UCSD-AML1 (cell line): ENCODE results near the gene DPYSL3.
"Not testable (repeated sequence)": the region's sequence is repeated elsewhere in the genome, so short reads cannot be mapped to it uniquely, and the experiment has no call there.

Source experiments
- DNase-seq: peaks from one replicate; lab custom pipeline; 2025; ENCODE audit not compliant: unreplicated experiment; lab: John Stamatoyannopoulos, UW

Gene DPYSL3

DNA sequence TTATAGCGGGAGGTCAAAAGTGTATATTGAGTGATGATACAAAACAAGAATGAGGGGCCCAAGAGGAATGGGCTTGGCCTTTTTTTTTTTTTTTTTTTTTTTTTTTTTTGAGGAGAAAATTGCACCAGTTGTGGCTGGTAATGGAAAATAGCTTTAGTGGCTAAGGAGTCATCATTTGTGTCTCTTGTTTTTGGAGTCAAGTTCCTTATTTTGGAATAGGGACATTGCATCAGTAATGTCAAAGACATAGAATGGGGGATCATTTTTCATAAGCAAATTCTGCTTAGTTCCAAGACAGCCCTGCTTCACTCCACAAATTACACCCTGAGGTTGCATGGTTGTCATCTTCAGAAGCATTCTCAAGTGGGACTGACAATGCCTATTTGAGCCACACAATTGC lies 137.7 kb downstream of the DPYSL3 start:
- DNase-seq = no peak

- no peak for DNase-seq
These were observed 138.6 kb downstream of the DPYSL3 start for GRCh38 chr5:147371290-147371689.

DNA sequence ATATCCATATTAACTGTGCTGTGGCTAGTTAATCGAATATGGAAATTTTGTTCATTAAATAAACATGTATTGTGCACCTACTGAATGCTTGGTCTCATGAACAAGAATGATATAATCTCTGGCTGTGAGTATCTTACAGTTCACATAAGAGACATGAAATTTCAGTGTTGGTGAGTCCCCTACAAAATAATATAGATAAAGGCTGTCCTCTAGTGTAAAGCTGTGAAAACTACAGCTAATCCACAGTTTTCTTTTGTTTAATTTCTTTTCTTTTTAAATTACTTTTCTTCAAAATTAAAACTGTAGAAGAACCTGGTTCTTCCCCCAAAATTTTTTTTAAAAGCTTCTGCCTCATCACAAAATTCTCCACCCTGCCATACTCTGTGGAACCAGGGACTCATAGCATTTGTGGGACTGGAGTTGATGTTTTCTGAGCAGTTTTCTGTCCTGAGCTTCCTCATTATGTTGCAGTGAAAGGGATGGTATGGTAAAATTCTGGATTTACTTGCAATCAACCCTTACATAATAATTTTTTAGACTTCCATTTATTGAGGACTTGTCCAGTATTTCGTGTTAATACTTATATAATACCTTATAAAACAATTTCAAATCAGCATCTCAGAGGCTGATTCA lies 140.0 kb downstream of the DPYSL3 start:
- no peak for DNase-seq

- DNase-seq = not testable (repeated sequence)
These were observed 142.5 kb downstream of the DPYSL3 start for GRCh38 chr5:147367381-147367780.

DNA sequence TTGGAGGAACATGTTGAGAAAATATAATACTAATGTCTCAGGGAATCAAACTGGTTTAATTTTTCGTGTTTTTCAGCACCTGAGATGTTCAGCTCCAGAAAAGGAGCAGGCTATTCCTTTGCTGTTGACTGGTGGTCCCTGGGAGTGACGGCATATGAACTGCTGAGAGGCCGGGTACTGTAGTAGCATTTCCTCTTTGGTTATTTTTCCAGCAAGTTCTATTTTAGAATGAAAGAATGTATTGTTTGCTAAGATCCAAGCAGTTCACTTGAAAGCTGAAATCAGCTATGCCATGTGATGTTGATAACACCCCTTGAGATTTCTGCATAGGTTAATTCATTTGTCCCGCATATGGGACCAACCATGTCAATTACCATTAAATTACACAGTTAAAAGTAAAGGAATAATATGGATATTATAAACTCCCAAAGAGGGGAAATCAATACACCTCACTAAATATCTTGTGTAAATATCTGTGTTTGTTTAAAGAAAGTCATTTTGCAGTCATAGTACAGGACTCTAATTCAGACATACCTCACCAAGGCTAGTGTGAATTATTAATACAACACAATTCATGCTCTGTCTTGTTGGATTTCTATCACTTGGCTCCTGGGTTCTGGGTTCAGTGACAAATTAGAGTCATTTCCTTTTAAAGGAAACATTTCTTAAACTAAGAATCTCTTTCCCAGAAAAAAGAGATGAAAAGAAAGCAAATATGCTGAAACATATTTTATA lies 148.3 kb downstream of the DPYSL3 start:
- no peak for DNase-seq

DNA sequence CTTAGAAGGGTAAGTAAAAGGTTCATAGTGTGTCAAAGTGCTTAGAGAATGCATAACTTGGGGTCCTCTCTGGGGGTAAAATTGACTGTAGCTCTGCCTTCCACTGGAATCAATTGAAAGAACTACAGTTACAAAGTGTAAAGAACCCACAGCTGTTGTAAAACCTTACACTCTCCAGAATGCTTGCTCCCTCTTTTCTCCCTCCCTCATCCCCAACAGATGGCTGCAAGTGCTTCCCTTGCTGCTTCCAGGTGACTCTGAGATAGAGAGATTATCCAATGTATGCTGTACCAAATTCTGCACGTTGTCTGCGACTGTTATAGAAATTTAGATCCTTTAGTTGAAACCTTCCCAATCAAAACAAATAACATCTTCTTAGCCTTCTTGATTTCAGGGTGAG lies 149.1 kb downstream of the DPYSL3 start:
- no peak for DNase-seq

GRCh38 chr5:147359581-147359980 lies 150.3 kb downstream of the DPYSL3 start:
- no peak for DNase-seq

DNA sequence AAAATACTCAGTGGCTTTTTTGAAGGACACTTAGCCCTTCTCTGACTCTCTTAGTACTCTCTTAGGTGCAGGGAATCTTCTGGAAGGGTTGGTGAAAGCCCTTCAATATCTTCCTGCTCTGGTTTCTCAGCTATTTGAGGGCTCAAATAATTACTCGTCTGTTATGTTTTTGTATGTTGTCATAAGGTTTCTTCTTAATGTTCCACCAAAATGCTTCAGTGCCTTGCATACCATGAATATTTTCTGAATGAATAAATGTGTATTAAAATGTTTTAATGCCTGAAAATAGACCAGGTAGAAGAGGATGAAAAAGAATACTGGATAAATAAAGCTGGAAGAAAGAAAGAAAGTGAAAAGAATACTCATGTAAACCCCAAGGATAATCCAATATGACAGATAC lies 150.8 kb downstream of the DPYSL3 start:
- no peak for DNase-seq

GRCh38 chr5:147349241-147349640 lies 160.6 kb downstream of the DPYSL3 start:
- DNase-seq = no peak

GRCh38 chr5:147348451-147348850 lies 161.4 kb downstream of the DPYSL3 start:
- no peak for DNase-seq

- DNase-seq = no peak
These were observed 161.8 kb downstream of the DPYSL3 start for GRCh38 chr5:147348046-147348445.

DNA sequence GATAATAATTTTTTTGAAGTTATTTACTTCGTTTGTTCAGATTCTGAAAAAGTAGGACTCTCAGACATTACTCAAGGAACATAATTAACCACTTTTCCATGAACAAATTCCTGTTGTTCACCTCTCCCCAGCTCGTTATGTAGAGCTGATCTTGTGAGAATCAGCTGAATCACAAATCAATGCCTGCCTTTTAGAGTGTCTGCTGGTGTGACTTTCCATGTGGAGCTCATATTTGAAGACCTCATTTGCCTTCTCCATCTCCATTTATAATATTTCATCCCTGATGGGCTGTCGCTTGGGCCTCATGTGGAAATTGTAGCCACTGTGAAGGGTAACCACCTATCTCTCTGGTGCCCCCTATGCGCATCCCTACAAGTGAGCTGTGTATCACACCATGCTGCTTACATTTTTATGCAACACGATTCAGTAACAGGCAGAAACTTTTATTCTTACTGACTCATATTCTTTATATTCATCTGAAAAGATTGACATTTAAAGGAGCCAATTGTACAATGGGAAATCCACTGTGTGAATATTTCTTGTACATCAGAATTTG lies 163.8 kb downstream of the DPYSL3 start:
- DNase-seq = no peak

DNA sequence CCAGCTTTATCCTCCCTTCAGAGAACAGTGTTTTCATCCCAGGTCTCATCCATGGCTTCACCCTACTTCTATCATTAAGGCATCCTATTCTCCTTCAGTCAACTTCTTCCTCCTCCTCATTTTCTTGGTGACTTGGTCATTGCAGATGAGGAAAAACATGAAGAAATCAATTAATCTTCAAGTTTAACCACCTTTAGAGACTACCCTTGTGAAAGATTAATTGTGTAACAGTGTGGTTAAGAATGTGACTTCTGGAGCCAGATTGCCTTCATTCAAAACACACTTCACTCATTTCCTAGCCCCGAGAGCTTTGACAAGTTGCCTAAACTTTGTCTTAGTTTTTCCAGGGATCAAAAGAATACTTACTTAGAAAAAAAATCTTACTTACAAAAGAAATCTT lies 165.0 kb downstream of the DPYSL3 start:
- no peak for DNase-seq

GRCh38 chr5:147341345-147341744 lies 168.5 kb downstream of the DPYSL3 start:
- DNase-seq = no peak

DNA sequence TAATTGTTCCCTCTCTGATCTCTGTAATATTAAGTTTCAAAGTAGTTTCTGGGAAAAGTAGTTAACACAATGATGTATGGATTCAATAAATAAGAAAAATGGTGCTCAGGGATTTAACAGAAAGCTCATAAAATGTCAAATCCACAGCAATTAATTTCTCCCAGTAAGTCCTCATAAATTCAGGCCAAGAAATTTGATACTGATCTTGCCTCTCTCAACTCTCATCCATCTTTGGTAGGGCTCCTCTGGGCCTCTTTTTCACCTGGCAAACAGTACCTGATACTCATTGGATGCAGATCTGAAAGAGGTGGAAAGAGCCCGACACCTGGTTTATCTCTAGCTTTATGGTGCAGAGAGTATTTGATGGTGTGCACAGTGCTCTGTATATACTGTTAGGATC lies 168.9 kb downstream of the DPYSL3 start:
- no peak for DNase-seq
